OCI-LY7 (cell line): ENCODE measurements around the gene ASB5. TPM values are rescaled to one million over a fixed set of nuclear protein-coding genes. Genes with fewer than 3 reads are reported as not detected.
A peak's percentile ranks its signal among the peaks of the same experiment; 100 is the strongest.
"Not testable (repeated sequence)": the region's sequence is repeated elsewhere in the genome, so short reads cannot be mapped to it uniquely, and the experiment has no call there.

Experiments
- BruUV-seq: library from RNA; stranded (reverse); fragments of 400-500 nt; replicated peaks from 2 replicates; lab custom pipeline; 2021; lab: Mats Ljungman, UMichigan
- CTCF ChIA-PET: fragments of 300-600 bp; sonication (Branson Sonifier 250); formaldehyde crosslinking; loops from one replicate; lab custom pipeline; 2022; ENCODE audit warnings: antibody characterized with exemption; ENCODE audit not compliant: unreplicated experiment; lab: Charles Lee
- POLR2A ChIA-PET: fragments of 300-600 bp; sonication (Branson Sonifier 250); formaldehyde crosslinking; loops from one replicate; lab custom pipeline; 2022; ENCODE audit warnings: antibody characterized with exemption; lab: Charles Lee
- DNase-seq: peaks from one replicate; pipeline ENCODE4 v3.0.0-alpha.2; 2015; ENCODE audit warnings: low spot score
- H2AFZ ChIP-seq: fragments of 200-600 bp; sonication (generic), shearing (Covaris generic); 2 replicates; pipeline ENCODE4 v1.6.1; 2014; ENCODE audit warnings: mild to moderate bottlenecking, antibody characterized with exemption, low read length, moderate library complexity
- H3K27ac ChIP-seq: fragments of 200-600 bp; sonication (generic); 2 replicates; pipeline ENCODE4 v1.5.1; 2014; ENCODE audit warnings: mixed run types, low read depth, mild to moderate bottlenecking, moderate library complexity, low read length, inconsistent platforms; ENCODE audit not compliant: poor library complexity, severe bottlenecking
- H3K36me3 ChIP-seq: fragments of 200-600 bp; sonication (generic); 2 replicates; pipeline ENCODE4 v1.6.1; 2014; ENCODE audit warnings: mild to moderate bottlenecking, antibody characterized with exemption, low read length, moderate library complexity, mixed read lengths; ENCODE audit not compliant: insufficient read depth
- H3K4me1 ChIP-seq: fragments of 200-600 bp; sonication (generic); 2 replicates; pipeline ENCODE4 v1.5.1; 2014; ENCODE audit warnings: mild to moderate bottlenecking, low read length; ENCODE audit not compliant: insufficient read depth, poor library complexity, severe bottlenecking
- H3K4me2 ChIP-seq: fragments of 200-600 bp; sonication (generic); 2 replicates; pipeline ENCODE4 v1.6.1; 2014; ENCODE audit warnings: mild to moderate bottlenecking, low read length
- H3K4me3 ChIP-seq: fragments of 200-600 bp; sonication (generic); 2 replicates; pipeline ENCODE4 v1.5.1; 2014; ENCODE audit warnings: mild to moderate bottlenecking, low read depth, low read length; ENCODE audit not compliant: poor library complexity, severe bottlenecking
- H3K79me2 ChIP-seq: fragments of 200-600 bp; sonication (generic); 2 replicates; pipeline ENCODE4 v1.6.1; 2016; ENCODE audit warnings: low read depth, mild to moderate bottlenecking, low read length, moderate library complexity, mixed read lengths; ENCODE audit not compliant: insufficient read depth
- H3K9me2 ChIP-seq: fragments of 200-600 bp; sonication (generic); 2 replicates; pipeline ENCODE4 v1.6.1; 2016; ENCODE audit warnings: mild to moderate bottlenecking, low read length, mixed read lengths; ENCODE audit not compliant: insufficient read depth
- H3K9me3 ChIP-seq: fragments of 200-600 bp; sonication (generic); 2 replicates; pipeline ENCODE4 v1.6.1; 2014; ENCODE audit warnings: mild to moderate bottlenecking, mixed run types, low read length, mixed read lengths
- H4K20me1 ChIP-seq: fragments of 200-600 bp; sonication (generic); 2 replicates; pipeline ENCODE4 v1.6.1; 2014; ENCODE audit warnings: mild to moderate bottlenecking, antibody characterized with exemption, low read length, moderate library complexity, mixed read lengths; ENCODE audit not compliant: insufficient read depth
- EZH2phosphoT487 ChIP-seq: fragments of 200-600 bp; sonication (generic); IDR thresholded peaks from 2 replicates; pipeline ENCODE4 v1.6.1; 2018; ENCODE audit warnings: low read depth, borderline replicate concordance, mild to moderate bottlenecking, mixed run types, antibody characterized with exemption, low read length, moderate library complexity, mixed read lengths
- intact Hi-C: fragments of 100-400 bp; cut with micrococcal nuclease; formaldehyde crosslinking; loops from one replicate; pipeline ENCODE4 v1.10.0; 2022; ENCODE audit not compliant: unreplicated experiment
- total RNA-seq, 2 experiments: library from RNA; depleted of rRNA in 1 of 2; stranded (reverse); fragments of >200 nt in 1 of 2; shearing (Covaris generic) in 1 of 2; gene quantifications; 2 replicates each; pipeline ENCODE4 v1.2.3, GENCODE V29; 2014 to 2022
- TF ChIP-seq, protein P1 (sequence below): fragments of 200-600 bp; sonication (generic); conservative IDR thresholded peaks from 2 replicates; pipeline ENCODE4 v1.5.1; 2014; ENCODE audit warnings: mild to moderate bottlenecking, antibody characterized with exemption, low read length, moderate library complexity, mixed read lengths

ASB5 gene
- total RNA-seq, 2 experiments from 2014 or later: not detected

DNA sequence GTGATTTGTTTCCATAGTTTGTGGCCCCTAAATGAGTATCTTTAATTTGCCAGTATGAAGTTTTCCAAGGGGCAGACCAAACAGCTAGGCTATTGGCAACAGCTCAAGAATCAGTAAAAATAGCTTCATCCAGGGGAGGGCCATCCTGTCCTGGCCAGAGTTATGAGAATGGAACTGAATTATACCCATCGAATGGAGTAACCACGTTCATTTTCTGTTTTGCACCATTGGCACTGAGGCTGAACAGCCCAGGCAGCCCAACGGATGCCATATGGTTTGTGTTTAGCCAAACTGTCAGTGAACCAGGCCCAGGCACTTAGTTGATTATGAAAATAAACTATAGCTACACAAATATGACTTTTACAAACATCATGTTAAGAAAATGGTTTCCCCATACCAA is 17.7 kb upstream of the ASB5 start:
- Histone ChIP-seq H3K9me3 (no peaks in the 10 kb centered on the region), H3K27ac (no peak overlapping the region), H3K4me3 (no peak overlapping the region), H3K4me2 (no peak overlapping the region), H3K36me3 (no peaks in the 10 kb centered on the region), H3K79me2 (no peaks in the 10 kb centered on the region), H3K9me2 (no peaks in the 10 kb centered on the region), H4K20me1 (no peaks in the 10 kb centered on the region), H2AFZ (no peak overlapping the region), H3K4me1 (no peaks in the 10 kb centered on the region)
- TF ChIP-seq, protein P1, sequence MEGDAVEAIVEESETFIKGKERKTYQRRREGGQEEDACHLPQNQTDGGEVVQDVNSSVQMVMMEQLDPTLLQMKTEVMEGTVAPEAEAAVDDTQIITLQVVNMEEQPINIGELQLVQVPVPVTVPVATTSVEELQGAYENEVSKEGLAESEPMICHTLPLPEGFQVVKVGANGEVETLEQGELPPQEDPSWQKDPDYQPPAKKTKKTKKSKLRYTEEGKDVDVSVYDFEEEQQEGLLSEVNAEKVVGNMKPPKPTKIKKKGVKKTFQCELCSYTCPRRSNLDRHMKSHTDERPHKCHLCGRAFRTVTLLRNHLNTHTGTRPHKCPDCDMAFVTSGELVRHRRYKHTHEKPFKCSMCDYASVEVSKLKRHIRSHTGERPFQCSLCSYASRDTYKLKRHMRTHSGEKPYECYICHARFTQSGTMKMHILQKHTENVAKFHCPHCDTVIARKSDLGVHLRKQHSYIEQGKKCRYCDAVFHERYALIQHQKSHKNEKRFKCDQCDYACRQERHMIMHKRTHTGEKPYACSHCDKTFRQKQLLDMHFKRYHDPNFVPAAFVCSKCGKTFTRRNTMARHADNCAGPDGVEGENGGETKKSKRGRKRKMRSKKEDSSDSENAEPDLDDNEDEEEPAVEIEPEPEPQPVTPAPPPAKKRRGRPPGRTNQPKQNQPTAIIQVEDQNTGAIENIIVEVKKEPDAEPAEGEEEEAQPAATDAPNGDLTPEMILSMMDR: no peak
- no peak for TF ChIP-seq EZH2phosphoT487
- ChIA-PET POLR2A (interaction anchor here (0.6 to 2.7 kb wide), 7 partner anchors 9 to 1671 kb away, joined by 3 to 8 read pairs (median 3); no protein-coding TSS in a partner anchor), CTCF (no interaction called here)
- intact Hi-C loops: no loop called here
- no peak for DNase-seq
- BruUV-seq: no TSS peak

DNA sequence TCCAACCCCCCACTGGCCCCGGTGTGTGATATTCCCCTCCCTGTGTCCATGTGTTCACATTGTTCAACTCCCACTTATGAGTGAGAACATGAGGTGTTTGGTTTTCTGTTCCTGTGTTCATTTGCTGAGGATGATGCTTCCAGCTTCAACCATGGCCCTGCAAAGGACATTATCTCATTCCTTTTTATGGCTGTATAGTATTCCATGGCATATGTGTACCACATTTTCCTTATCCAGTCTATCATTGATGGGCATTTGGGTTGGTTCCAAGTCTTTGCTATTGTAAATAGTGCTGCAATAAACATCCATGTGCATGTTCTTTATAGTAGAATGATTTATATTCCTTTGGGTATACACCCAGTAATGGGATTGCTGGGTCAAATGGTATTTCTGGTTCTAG is 10.5 kb upstream of the ASB5 start:
- H4K20me1 ChIP-seq, H3K9me2 ChIP-seq, H3K4me3 ChIP-seq, DNase-seq, H3K4me2 ChIP-seq, H3K79me2 ChIP-seq, H2AFZ ChIP-seq, H3K9me3 ChIP-seq, BruUV-seq, H3K27ac ChIP-seq, POLR2A ChIA-PET, H3K4me1 ChIP-seq, H3K36me3 ChIP-seq: not testable (repeated sequence)
- CTCF ChIA-PET: interaction anchor here (0.6 kb wide), 1 partner anchor 1451 kb away, joined by 3 read pairs; no protein-coding TSS in a partner anchor
- intact Hi-C loops: loop anchor here (5.0 kb wide), 1 partner anchor 332 kb away; no protein-coding TSS in a partner anchor

DNA sequence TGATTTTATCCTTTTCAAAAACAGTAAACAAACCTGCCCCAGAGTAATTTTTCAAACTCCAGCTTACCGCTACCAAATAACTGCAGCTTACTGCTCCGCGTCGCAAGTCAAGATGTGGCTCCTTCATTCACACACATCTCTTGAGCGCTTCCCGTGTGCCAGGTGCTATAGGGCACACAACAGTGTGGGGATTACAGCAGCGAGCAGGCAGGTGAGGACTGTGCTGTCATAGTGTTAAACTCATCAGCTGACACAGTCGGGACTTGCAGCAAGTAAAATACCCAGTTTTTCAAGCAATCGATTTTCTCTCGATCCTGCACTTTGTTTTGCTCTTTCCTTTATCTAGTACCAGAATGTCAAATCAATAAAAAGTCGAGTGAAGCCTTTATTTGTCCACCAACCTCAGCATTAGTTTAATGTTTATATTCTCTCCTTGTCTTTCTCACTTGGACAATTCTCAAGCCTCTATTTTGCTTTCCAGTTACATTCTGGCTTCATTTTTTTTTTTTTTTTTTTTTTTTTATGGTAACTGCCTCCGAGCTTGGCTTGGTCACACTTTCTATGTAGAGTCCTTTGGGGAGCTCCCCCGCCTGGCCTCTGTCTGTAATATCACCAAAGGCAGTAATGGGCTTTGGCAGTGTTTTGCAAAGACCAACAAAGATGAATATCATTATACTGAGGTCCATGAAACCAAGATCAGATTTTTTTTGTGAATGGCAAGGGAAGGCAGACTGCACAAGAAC is 8.3 kb upstream of the ASB5 start:
- POLR2A ChIA-PET: interaction anchor here (0.6 to 1.1 kb wide), 5 partner anchors 10 to 80 kb away, joined by 3 to 6 read pairs (median 4); no protein-coding TSS in a partner anchor
- Histone ChIP-seq H3K9me2 (no peaks in the 10 kb centered on the region), H3K4me1 (no peaks in the 10 kb centered on the region), H3K27ac (no peak overlapping the region), H3K36me3 (no peaks in the 10 kb centered on the region), H3K79me2 (no peaks in the 10 kb centered on the region), H3K4me3 (no peak overlapping the region), H3K9me3 (no peaks in the 10 kb centered on the region), H2AFZ (no peak overlapping the region), H4K20me1 (no peaks in the 10 kb centered on the region), H3K4me2 (no peak overlapping the region)
- TF ChIP-seq EZH2phosphoT487: no peak
- TF ChIP-seq, protein P1: peak; percentile 74
- BruUV-seq: no TSS peak
- intact Hi-C loops: loop anchor here (5.0 kb wide), 1 partner anchor 330 kb away; no protein-coding TSS in a partner anchor
- peak; percentile 51 for DNase-seq
- CTCF ChIA-PET: no interaction called here
